ENCODE measurements around the gene PLA2G2F.

Gene PLA2G2F

DNA sequence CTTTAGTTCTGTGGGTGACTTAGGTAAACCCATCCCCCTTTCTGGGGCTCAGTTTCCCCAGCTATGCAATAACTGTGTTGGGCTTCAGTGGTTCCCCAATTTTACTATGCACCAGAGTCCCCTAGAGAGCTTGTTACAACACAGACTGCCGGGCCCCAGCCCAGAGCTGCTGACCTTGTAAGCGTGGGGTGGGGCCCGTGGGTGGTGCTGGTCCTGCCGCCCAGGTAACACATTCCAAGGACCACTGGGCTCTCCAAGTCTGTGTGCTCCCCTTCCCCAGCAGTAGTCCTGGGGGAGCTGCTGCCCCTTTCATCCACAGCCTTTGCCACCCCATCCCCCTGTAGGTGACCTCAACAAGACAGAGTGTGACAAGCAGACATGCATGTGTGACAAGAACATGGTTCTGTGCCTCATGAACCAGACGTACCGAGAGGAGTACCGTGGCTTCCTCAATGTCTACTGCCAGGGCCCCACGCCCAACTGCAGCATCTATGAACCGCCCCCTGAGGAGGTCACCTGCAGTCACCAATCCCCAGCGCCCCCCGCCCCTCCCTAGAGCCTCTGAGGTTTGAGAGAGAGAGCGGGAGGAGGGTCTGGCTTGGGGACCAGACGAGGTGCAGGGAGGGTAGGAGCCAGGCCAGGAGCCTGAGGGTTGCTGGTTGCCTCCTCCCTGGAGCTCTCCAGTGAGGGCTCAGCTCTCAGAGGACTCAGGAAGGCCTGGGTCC lies 8.9 kb downstream of the PLA2G2F start:
- H3K27ac Mint-ChIP-seq, result peak overlapping the region in 1 of 2 donors; percentile 19
- no peaks in the 10 kb centered on the region for H3K9me3 Mint-ChIP-seq
- no peak for DNase-seq
- H3K4me3 Mint-ChIP-seq, result no peak overlapping the region
- ATAC-seq, result no peak
- H3K27me3 Mint-ChIP-seq, result peaks cover 12% of the 10 kb centered on the region
- peaks cover 9% of the 10 kb centered on the region for H3K4me1 Mint-ChIP-seq

DNA sequence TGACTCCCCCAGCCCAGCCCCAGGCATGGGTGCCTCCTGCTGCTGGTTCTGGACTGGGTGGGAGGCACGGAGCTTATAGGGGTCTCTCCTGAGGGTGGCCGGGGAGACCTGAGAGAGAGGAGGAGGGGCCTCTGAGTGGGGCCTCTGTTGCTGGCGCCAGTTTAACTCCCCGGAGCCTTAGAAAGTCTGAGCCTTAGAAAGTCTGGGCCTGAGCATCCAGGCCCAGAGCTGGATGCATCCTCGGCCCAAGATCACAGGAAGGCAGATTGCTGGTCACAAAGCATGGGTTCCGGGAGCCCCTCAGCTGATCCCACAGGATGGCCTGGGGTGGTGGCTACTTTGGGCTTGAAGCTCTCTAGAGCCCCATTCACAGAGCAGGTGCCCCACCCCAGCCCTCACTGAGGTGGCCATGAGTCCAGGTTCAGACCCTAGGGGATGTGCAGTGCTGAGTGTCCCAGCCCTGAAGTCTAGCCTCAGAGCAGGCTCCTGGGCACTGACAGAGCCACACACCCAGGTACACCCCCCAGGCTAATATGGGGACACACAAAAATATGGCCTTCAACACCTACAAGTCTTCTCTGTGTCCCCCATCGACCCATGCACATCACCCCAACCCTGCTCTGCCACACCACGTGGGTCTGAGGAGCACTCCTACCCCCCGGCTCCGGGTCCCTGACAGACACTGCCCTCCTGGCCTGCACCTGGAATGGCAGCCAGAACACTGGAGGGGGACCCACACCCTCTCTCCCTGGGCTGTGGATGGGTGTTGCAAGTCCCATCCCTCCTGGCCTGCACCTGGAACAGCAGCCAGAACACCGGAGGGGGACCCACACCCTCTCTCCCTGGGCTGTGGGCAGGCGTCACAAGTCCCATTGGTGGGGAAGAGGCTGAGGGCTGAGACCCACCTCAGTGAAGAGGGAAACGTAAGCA lies 9.7 kb downstream of the PLA2G2F start:
- Mint-ChIP-seq H3K4me3 (no peak overlapping the region), H3K4me1 (peaks cover 10% of the 10 kb centered on the region), H3K27me3 (peaks cover 12% of the 10 kb centered on the region), H3K27ac (peak overlapping the region in 1 of 2 donors; percentile 19), H3K9me3 (no peaks in the 10 kb centered on the region)
- ATAC-seq (no peak), DNase-seq (no peak)

DNA sequence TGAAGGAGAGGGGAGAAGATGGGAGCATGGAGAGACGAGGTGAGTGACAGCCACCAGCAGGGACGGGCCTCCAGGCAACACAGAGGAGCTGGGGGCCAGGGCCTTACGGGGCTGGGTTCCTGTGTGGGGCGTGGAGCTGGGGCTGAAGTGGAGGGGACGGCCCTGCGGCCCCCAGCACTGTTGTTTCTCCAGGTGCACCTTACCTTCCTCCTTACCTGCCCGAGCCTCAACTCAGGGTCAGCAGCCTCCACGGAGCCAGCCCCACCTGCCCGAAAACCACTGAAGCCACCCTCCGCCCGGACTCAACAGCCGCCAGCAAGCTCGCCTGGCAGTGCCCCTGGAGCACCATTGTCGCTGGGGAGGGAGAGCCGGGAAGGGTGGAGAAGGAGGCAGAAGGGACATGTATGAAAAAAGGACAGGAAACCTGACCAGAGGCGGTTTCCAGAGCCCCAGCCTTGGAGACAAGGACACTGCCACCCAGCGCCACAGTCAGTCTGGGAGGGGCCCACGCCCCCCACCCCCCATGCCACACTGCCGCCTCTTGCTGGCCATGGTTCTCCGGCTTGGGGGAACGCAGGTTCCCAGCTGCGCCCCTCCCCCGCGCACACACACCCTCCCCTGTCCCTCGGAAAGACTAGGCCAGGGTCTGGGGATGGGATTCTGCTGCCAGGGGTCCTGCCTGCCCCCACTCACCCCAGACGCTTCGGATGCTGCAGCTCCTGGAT lies 10.6 kb downstream of the PLA2G2F start:
- Mint-ChIP-seq H3K4me3 (no peak overlapping the region), H3K27me3 (peaks cover 12% of the 10 kb centered on the region), H3K4me1 (peaks cover 19% of the 10 kb centered on the region), H3K27ac (no peak overlapping the region), H3K9me3 (no peaks in the 10 kb centered on the region)
- ATAC-seq, result no peak
- no peak for DNase-seq

DNA sequence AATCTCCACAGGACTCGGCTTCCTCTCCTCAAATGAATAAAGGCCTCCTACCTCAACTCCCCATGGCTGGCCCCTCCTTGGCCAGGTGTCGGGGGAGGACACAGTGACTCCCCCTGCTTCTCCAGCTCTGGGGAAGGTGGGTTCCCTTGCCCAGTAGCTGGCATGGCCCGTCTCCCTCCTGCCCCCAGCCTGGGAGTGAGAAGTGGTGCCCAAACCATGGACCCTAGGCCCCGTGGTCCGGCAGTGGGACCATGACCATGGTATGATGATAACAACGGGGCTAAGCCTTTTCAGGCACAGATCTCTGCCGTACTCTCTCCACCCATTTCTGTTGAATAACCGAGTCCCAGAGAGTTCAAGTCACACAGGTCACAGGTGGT lies 11.2 kb downstream of the PLA2G2F start:
- DNase-seq, result no peak
- no peaks in the 10 kb centered on the region for H3K9me3 Mint-ChIP-seq
- peaks cover 22% of the 10 kb centered on the region for H3K4me1 Mint-ChIP-seq
- H3K4me3 Mint-ChIP-seq, result no peak overlapping the region
- H3K27ac Mint-ChIP-seq, result no peak overlapping the region
- no peak for ATAC-seq
- peaks cover 12% of the 10 kb centered on the region for H3K27me3 Mint-ChIP-seq

DNA sequence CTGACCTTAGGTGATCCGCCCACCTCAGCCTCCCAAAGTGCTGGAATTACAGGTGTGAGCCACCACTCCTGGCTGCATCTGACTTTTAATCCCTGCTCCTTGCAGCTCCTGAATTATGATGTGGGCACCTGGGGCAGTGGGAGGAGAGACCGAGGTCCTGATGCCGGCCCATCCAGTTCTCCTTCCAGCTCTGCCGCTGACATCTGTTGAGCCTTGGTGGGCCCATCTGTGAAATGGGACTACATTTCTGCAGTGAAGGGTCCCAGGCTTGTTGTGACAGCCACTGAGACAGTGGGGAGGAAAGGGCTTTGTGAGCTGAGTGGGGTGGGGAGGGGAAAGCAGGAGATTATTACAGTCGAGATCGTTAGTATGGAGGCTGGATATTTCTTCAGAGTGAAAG lies 11.8 kb downstream of the PLA2G2F start:
- H3K4me1 Mint-ChIP-seq, result peaks cover 22% of the 10 kb centered on the region
- H3K27me3 Mint-ChIP-seq, result peaks cover 12% of the 10 kb centered on the region
- H3K27ac Mint-ChIP-seq, result no peak overlapping the region
- ATAC-seq (no peak), DNase-seq (no peak)
- no peaks in the 10 kb centered on the region for H3K9me3 Mint-ChIP-seq
- H3K4me3 Mint-ChIP-seq, result no peak overlapping the region

DNA sequence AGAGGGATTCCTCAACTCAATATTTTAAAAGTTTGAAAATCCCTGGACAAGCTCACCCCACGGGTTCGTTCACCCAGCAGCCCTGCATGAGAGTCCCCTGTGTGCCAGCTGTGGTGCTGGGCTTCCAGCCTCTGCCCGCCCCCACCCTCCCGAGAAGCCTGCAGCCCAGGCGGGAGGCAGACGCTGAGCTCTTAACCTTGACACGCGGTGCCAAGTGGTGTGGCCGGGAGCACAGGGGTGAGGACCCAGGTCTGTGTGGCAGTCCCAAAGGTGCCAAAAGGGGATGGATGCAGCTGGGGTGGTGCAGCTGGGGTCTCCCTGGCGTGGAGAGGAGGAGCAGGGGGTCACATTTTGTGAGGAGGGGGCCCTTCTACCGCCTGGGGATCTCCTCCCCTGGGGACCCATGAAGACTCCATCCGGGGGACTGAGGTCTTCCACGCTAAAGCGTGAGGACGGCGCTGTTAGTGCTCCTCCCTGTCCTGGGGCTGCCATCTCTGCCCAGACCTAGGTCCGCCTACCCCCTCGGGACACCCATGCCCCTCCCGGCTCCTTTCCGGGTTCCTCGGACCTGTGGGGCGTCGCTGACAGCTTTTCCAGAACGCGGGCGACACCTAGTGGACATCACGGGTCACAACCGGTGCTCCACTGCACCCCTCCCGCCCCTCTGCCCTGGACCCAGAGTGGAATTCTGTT lies 12.9 kb downstream of the PLA2G2F start:
- DNase-seq (peak; percentile 76 to 78), ATAC-seq (peak; percentile 93)
- Mint-ChIP-seq H3K27me3 (peaks cover 12% of the 10 kb centered on the region), H3K4me3 (peak overlapping the region; percentile 59 to 88), H3K4me1 (peaks cover 22% of the 10 kb centered on the region), H3K9me3 (no peaks in the 10 kb centered on the region), H3K27ac (peak overlapping the region; percentile 22 to 82)

DNA sequence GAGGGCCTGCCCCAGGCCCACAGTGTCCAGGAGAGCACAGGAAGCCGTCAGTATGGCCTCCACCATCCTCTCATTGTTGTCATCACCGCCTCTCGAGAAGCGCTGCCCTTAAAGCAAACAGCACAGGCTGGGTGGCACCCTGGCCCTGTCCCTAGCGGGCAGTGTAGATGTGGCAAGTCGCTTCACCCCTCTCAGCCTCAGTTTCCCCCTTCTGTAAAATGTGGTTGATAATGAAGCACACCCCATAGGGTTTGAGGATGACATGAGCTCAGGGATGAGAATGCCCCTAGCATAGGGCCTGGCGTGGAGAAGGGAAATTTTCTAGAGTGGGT lies 13.4 kb downstream of the PLA2G2F start:
- peak overlapping the region in 1 of 2 donors; percentile 88 for H3K4me3 Mint-ChIP-seq
- H3K9me3 Mint-ChIP-seq, result no peaks in the 10 kb centered on the region
- ATAC-seq, result no peak
- peaks cover 22% of the 10 kb centered on the region for H3K4me1 Mint-ChIP-seq
- H3K27ac Mint-ChIP-seq, result peak overlapping the region in 1 of 2 donors; percentile 82
- DNase-seq, result no peak
- peaks cover 12% of the 10 kb centered on the region for H3K27me3 Mint-ChIP-seq

DNA sequence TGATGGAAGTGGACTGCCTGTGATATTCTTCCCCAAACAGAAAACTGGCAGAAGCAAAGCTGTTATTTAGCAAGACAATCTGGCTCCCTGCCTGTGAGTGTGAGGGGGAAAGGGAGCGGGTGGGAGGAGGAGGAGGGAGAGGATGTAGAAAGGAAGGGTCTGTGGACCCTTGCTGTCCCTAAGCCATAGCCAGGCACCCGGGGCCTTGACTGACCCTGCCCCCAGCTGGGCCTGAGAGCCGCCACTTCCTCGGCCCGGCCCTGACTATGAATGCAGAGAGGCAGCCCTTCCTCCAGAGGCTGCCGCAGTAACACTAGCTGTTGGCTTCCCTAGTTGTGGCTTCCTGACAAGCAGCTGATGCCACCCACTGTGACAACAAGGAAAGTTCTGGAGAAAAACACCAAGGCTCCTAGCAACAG lies 13.9 kb downstream of the PLA2G2F start:
- Mint-ChIP-seq H3K4me3 (no peak overlapping the region), H3K4me1 (peaks cover 22% of the 10 kb centered on the region), H3K9me3 (no peaks in the 10 kb centered on the region), H3K27ac (no peak overlapping the region), H3K27me3 (peaks cover 12% of the 10 kb centered on the region)
- DNase-seq (no peak), ATAC-seq (no peak)

DNA sequence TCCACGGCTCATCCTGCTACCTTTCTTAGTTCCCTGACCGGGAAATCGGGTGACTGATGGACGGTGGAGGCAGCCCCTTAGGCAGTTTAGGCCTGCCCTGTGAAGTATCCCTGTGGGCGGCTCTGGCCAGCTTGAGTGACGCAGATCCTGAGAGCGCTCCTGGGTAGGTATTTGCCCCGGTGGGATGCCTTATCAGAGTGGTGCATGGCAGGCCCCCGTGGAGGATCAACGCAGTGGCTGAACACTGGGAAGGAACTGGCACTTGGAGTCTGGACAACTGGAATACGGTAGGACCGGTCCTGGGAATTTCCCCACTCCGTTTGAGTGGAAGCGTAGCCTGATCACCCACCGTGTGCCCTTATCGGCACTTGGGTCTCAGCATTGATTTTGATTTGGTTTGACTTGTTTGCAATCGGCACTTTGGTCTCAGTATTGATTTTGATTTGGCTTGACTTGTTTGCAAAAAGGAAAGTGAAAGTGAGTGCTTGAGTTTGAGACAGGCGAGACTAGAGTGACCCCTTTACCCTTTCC lies 15.2 kb downstream of the PLA2G2F start:
- peaks cover 22% of the 10 kb centered on the region for H3K4me1 Mint-ChIP-seq
- H3K4me3 Mint-ChIP-seq, result no peak overlapping the region
- peaks cover 12% of the 10 kb centered on the region for H3K27me3 Mint-ChIP-seq
- peaks cover 0 to 7% of the 10 kb centered on the region in 2 donors for H3K9me3 Mint-ChIP-seq
- DNase-seq, result no peak
- no peak overlapping the region for H3K27ac Mint-ChIP-seq
- no peak for ATAC-seq

DNA sequence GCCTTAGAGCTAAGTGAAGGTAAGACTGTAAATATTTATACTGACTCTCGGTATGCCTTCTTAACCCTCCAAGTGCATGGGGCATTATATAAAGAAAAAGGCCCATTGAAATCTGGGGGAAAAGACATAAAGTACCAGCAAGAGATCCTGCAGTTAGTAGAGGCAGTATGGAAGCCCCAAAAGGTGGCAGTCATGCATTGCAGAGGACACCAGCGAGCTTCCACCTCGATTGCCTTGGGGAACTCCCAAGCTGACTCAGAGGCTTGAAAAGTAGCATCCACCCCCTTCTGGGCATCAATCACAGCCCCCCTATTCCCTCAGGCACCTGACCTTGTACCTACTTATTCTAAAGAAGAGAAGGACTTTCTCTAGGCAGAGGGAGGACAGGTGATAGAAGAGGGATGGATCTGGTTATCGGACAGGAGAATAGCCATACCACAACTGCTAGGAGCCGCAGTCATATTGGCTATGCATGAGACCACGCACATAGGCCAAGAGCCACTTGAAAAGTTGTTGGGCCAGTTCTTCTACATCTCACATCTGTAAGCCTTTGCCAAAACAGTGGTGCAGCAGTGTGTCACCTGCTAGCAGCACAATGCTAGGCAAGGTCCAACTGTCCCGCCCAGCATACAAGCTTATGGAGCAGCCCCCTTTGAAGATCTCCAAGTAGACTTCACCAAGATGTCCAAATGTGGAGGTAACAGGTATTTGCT lies 19.4 kb downstream of the PLA2G2F start:
- no peaks in the 10 kb centered on the region for H3K27me3 Mint-ChIP-seq
- no peak overlapping the region for H3K4me3 Mint-ChIP-seq
- ATAC-seq, result no peak
- peaks cover 6 to 45% of the 10 kb centered on the region in 2 donors for H3K9me3 Mint-ChIP-seq
- H3K27ac Mint-ChIP-seq, result no peak overlapping the region
- peaks cover 13% of the 10 kb centered on the region for H3K4me1 Mint-ChIP-seq
- DNase-seq, result peak; percentile 15 to 43

DNA sequence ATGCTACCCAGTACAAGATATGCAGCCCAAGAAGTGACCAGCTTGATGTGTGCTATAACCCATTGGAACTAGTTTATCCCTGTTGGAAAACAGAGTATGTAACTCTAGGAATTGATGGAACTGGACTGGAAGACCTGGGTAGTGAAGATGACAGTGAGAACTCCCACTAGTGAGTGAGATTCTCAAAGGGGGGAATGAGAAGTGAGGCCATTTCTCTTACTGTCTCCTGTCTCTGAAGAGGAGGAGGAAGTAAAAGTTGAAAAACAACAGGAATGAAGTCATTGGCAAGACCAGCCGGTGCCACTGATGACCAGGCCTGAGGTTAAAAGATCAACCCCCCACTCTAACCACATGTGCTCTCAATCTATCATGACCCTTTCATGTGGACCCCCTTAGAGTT lies 20.9 kb downstream of the PLA2G2F start:
- DNase-seq (no peak), ATAC-seq (no peak)
- Mint-ChIP-seq H3K4me3 (no peak overlapping the region), H3K27ac (no peak overlapping the region), H3K27me3 (peaks cover 4% of the 10 kb centered on the region), H3K9me3 (peaks cover 6 to 57% of the 10 kb centered on the region in 2 donors), H3K4me1 (no peaks in the 10 kb centered on the region)

DNA sequence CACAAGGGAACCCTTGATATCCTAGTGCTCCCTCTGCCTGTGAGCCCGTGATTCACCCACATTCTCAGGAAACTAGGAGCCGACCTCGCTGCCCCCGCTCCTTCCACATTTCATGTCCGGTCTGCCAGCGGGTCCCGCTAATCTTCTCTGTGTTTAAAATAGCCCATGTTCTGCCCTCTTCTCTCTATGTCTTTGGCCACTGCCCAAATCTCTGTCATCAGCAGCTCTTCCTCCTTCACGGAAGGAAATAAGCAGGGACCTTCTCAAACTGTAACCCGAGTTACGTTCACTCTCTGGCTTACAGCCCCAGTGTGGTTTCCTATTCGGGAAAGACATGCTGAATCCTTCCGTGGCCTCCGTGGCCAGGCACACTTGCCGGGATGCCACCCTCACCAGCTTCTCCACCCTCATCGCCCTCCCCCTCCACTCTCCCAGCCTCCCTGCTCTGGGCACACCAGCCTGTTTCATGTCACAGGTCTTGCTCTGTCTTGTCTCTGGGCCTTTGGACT lies 25.6 kb downstream of the PLA2G2F start:
- DNase-seq, result no peak
- Mint-ChIP-seq H3K27ac (no peak overlapping the region), H3K9me3 (peaks cover 6 to 52% of the 10 kb centered on the region in 2 donors), H3K27me3 (peaks cover 21% of the 10 kb centered on the region), H3K4me3 (no peak overlapping the region), H3K4me1 (no peaks in the 10 kb centered on the region)
- no peak for ATAC-seq

DNA sequence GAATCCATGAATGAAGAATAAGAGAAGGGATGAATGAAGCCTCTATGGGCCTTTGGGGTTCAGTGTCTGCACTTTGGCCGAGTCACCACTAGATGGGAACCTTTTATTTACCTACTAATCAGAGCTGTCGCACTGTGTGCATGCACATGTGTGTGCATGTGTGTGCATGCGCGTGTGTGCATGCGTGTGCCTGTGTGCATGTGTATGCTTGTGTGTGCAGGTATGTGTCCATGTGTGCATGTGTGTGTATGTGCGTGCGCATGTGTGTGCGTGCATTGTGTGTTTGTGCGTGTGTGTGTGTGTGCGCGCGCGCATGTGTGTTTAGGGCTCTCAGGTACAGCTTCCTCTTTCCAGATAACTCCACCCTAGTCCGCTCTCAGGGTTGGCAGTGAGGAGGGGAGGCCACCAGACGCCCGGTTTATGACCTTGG lies 26.4 kb downstream of the PLA2G2F start:
- peaks cover 21% of the 10 kb centered on the region for H3K27me3 Mint-ChIP-seq

DNA sequence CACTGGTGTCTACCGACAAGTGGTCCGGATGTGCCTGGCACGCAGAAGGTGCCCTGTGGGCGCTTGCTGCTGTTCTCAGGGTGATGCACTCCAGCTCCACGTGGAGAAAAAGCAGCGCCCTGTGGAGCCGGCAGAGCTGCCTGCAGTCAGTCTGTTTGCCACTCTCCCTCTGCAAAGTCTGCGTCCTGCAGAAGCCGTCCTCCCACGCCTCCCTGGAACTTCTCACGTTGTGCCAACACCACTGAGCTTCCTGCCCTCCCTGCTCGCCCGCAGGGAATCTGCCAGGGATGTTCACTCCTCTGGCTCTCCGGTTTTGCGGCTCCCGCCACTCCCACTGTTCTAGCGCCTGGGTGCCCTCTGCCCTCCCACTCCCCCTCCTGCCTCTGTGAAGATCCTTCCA lies 26.9 kb downstream of the PLA2G2F start:
- DNase-seq (no peak), ATAC-seq (no peak)
- Mint-ChIP-seq H3K9me3 (peaks cover 6 to 39% of the 10 kb centered on the region in 2 donors), H3K27ac (no peak overlapping the region), H3K4me1 (peaks cover 1% of the 10 kb centered on the region), H3K27me3 (peaks cover 21% of the 10 kb centered on the region), H3K4me3 (no peak overlapping the region)

More for the DNA sequence above, 26.4 kb downstream of the PLA2G2F start:
- no peak overlapping the region for H3K27ac Mint-ChIP-seq
- DNase-seq (no peak), ATAC-seq (peak; percentile 55)
- peaks cover 6 to 44% of the 10 kb centered on the region in 2 donors for H3K9me3 Mint-ChIP-seq
- H3K4me3 Mint-ChIP-seq, result no peak overlapping the region
- H3K4me1 Mint-ChIP-seq, result no peaks in the 10 kb centered on the region
